GM12874 (cell line): ENCODE measurements around the gene COMMD10.

Source experiments
- CTCF ChIP-seq: IDR thresholded peaks from 2 replicates; pipeline ENCODE4 v1.5.1; 2011; ENCODE audit warnings: low read depth, mild to moderate bottlenecking, control low read depth, low read length, moderate library complexity; ENCODE audit not compliant: insufficient read depth

COMMD10 gene

GRCh38 chr5:116303810-116304209 lies 219.0 kb downstream of the COMMD10 start:
- TF ChIP-seq CTCF = no peak

- TF ChIP-seq CTCF = no peak
Measured at GRCh38 chr5:116305899-116306298, 221.1 kb downstream of the COMMD10 start.

- no peak for TF ChIP-seq CTCF
Measured at GRCh38 chr5:116306846-116307245, 222.0 kb downstream of the COMMD10 start.

GRCh38 chr5:116308391-116308790 lies 223.6 kb downstream of the COMMD10 start:
- TF ChIP-seq CTCF = no peak

- no peak for TF ChIP-seq CTCF
Measured at GRCh38 chr5:116313366-116313765, 228.5 kb downstream of the COMMD10 start.

GRCh38 chr5:116315531-116315930 lies 230.7 kb downstream of the COMMD10 start:
- no peak for TF ChIP-seq CTCF

GRCh38 chr5:116318091-116318854 lies 233.4 kb downstream of the COMMD10 start:
- TF ChIP-seq CTCF = no peak
